HEK293 (cell line): ENCODE measurements around the gene IGFALS.

Source experiments
- CTCF ChIA-PET: fragments of 350-600 bp; formaldehyde crosslinking; extraction: SDS; loops from one replicate; lab custom pipeline; 2021; ENCODE audit warnings: antibody characterized with exemption; lab: Yijun Ruan, JAX
- POLR2A ChIA-PET: fragments of 300-600 bp; formaldehyde crosslinking; extraction: SDS; loops from one replicate; lab custom pipeline; 2020; ENCODE audit warnings: antibody characterized with exemption, inconsistent platforms; lab: Yijun Ruan, JAX
- H3K27ac ChIP-seq: fragments of 200-500 bp; sonication (Bioruptor generic); 2 replicates; pipeline ENCODE4 v1.5.1; 2014; ENCODE audit warnings: low read depth, low read length, control low read depth, inconsistent platforms; ENCODE audit errors: extremely low read depth
- H3K36me3 ChIP-seq, 2 experiments: fragments of 200-500 bp in 1 of 2; sonication (Bioruptor generic) in 1 of 2; 1 replicate in 1 of 2; 2 replicates in 1 of 2; pipeline ENCODE4 v1.5.1; 2014 to 2017; ENCODE audit warnings: inconsistent platforms in 2 of 2, low read length in 2 of 2; ENCODE audit not compliant: control insufficient read depth in 2 of 2, insufficient read depth in 1 of 2
- H3K4me1 ChIP-seq: fragments of 200-500 bp; sonication (Bioruptor generic); 2 replicates; pipeline ENCODE4 v1.5.1; 2014; ENCODE audit warnings: mild to moderate bottlenecking, low read length, inconsistent platforms; ENCODE audit not compliant: control insufficient read depth, insufficient read depth
- H3K4me3 ChIP-seq: 2 replicates; pipeline ENCODE4 v1.5.1; 2011; ENCODE audit warnings: low read depth, mild to moderate bottlenecking, control low read depth, low read length, moderate library complexity
- H3K9me3 ChIP-seq: fragments of 200-500 bp; sonication (Bioruptor generic); 2 replicates; pipeline ENCODE4 v1.5.1; 2014; ENCODE audit warnings: low read depth, low read length, inconsistent platforms; ENCODE audit not compliant: control insufficient read depth, insufficient read depth
- ELK4 ChIP-seq: IDR thresholded peaks from 2 replicates; pipeline ENCODE4 v1.6.1; 2011; ENCODE audit warnings: mild to moderate bottlenecking, low read depth, low read length, borderline replicate concordance
- HOXC10 ChIP-seq: sonication (generic); formaldehyde crosslinking; IDR thresholded peaks from 2 replicates; pipeline ENCODE4 v1.8.1; 2023; ENCODE audit warnings: mild to moderate bottlenecking, missing genetic modification reagents
- HOXD13 ChIP-seq: sonication (generic); formaldehyde crosslinking; IDR thresholded peaks from 2 replicates; pipeline ENCODE4 v1.8.0; 2022; ENCODE audit warnings: missing genetic modification reagents, borderline replicate concordance
- MYNN ChIP-seq: fragments of 450-650 bp; formaldehyde crosslinking; IDR thresholded peaks from 2 replicates; pipeline ENCODE4 v1.5.1; 2016; ENCODE audit warnings: missing biosample characterization, missing genetic modification characterization, borderline replicate concordance
- REPIN1 ChIP-seq: fragments of 450-650 bp; formaldehyde crosslinking; IDR thresholded peaks from 2 replicates; pipeline ENCODE4 v1.5.1; 2017; ENCODE audit warnings: missing biosample characterization, missing genetic modification characterization, low read depth
- SP2 ChIP-seq: fragments of 450-650 bp; formaldehyde crosslinking; IDR thresholded peaks from 2 replicates; pipeline ENCODE4 v1.5.1; 2016; ENCODE audit warnings: missing biosample characterization, missing genetic modification characterization
- ZFP3 ChIP-seq: fragments of 450-650 bp; formaldehyde crosslinking; IDR thresholded peaks from 2 replicates; pipeline ENCODE4 v1.5.1; 2016; ENCODE audit warnings: low read depth, missing biosample characterization, missing genetic modification characterization
- ZIC2 ChIP-seq: fragments of 450-650 bp; formaldehyde crosslinking; IDR thresholded peaks from 2 replicates; pipeline ENCODE4 v1.5.1; 2016; ENCODE audit warnings: missing biosample characterization, missing genetic modification characterization
- ZNF132 ChIP-seq: fragments of 450-650 bp; formaldehyde crosslinking; IDR thresholded peaks from 2 replicates; pipeline ENCODE4 v1.5.1; 2017; ENCODE audit warnings: missing biosample characterization, missing genetic modification characterization, borderline replicate concordance
- ZNF362 ChIP-seq: fragments of 450-650 bp; formaldehyde crosslinking; IDR thresholded peaks from 2 replicates; pipeline ENCODE4 v1.5.1; 2016; ENCODE audit warnings: missing biosample characterization, missing genetic modification characterization
- ZNF37A ChIP-seq: fragments of 450-650 bp; IDR thresholded peaks from 2 replicates; pipeline ENCODE4 v1.5.1; 2018; ENCODE audit warnings: missing biosample characterization, missing genetic modification characterization
- ZNF394 ChIP-seq: fragments of 450-650 bp; formaldehyde crosslinking; IDR thresholded peaks from 2 replicates; pipeline ENCODE4 v1.5.1; 2016; ENCODE audit warnings: missing biosample characterization, missing genetic modification characterization, mild to moderate bottlenecking, moderate library complexity, borderline replicate concordance
- ZNF501 ChIP-seq: fragments of 450-650 bp; formaldehyde crosslinking; IDR thresholded peaks from 2 replicates; pipeline ENCODE4 v1.5.1; 2016; ENCODE audit warnings: missing biosample characterization, missing genetic modification characterization
- ZNF529 ChIP-seq: fragments of 450-650 bp; formaldehyde crosslinking; IDR thresholded peaks from 2 replicates; pipeline ENCODE4 v1.5.1; 2017; ENCODE audit warnings: missing genetic modification characterization, missing biosample characterization; ENCODE audit not compliant: insufficient replicate concordance
- ZNF600 ChIP-seq: fragments of 450-650 bp; formaldehyde crosslinking; IDR thresholded peaks from 2 replicates; pipeline ENCODE4 v1.5.1; 2016; ENCODE audit warnings: missing biosample characterization, missing genetic modification characterization
- ZNF660 ChIP-seq: fragments of 450-650 bp; IDR thresholded peaks from 2 replicates; pipeline ENCODE4 v1.5.1; 2018; ENCODE audit warnings: missing biosample characterization, mild to moderate bottlenecking, missing genetic modification characterization
- ZNF76 ChIP-seq: fragments of 450-650 bp; formaldehyde crosslinking; IDR thresholded peaks from 2 replicates; pipeline ENCODE4; 2016; ENCODE audit warnings: low read depth, missing biosample characterization, missing genetic modification characterization, borderline replicate concordance
- ZNF768 ChIP-seq: fragments of 450-650 bp; formaldehyde crosslinking; IDR thresholded peaks from 2 replicates; pipeline ENCODE4 v1.5.1; 2018; ENCODE audit warnings: missing biosample characterization, mild to moderate bottlenecking, missing genetic modification characterization
- ZNF785 ChIP-seq: fragments of 450-650 bp; formaldehyde crosslinking; IDR thresholded peaks from 2 replicates; pipeline ENCODE4 v1.5.1; 2016; ENCODE audit warnings: missing biosample characterization, missing genetic modification characterization
- ZNF837 ChIP-seq: fragments of 450-650 bp; formaldehyde crosslinking; IDR thresholded peaks from 2 replicates; pipeline ENCODE4 v1.5.1; 2016; ENCODE audit warnings: missing biosample characterization, missing genetic modification characterization
- ZSCAN18 ChIP-seq: fragments of 450-650 bp; formaldehyde crosslinking; IDR thresholded peaks from 2 replicates; pipeline ENCODE4 v1.5.1; 2016; ENCODE audit warnings: missing biosample characterization, missing genetic modification characterization
- ZXDB ChIP-seq: fragments of 450-650 bp; formaldehyde crosslinking; IDR thresholded peaks from 2 replicates; pipeline ENCODE4 v1.5.1; 2016; ENCODE audit warnings: missing biosample characterization, missing genetic modification characterization
- TF ChIP-seq, protein P1 (sequence below): fragments of 450-650 bp; formaldehyde crosslinking; IDR thresholded peaks from 2 replicates; pipeline ENCODE4 v1.5.1; 2016; ENCODE audit warnings: missing biosample characterization, missing genetic modification characterization

Gene IGFALS

GRCh38 chr16:1785846-1786170 is 7.7 kb downstream of the IGFALS start:
- ChIA-PET POLR2A (no interaction called here), CTCF (no interaction called here)
- Histone ChIP-seq H3K4me3 (no peak overlapping the region), H3K27ac (no peak overlapping the region)
- no peak for TF ChIP-seq ZNF132
- peak; percentile 23; the same call in 1 of the 2 replicates for TF ChIP-seq ZNF600 (tag by site-specific recombination)
- TF ChIP-seq, all 188 proteins: peak for 1
- peaks cover 6% of the 10 kb centered on the region for H3K4me1 ChIP-seq
- H3K9me3 ChIP-seq, result no peaks in the 10 kb centered on the region
- H3K36me3 ChIP-seq, result peaks cover 12 to 58% of the 10 kb centered on the region in 2 experiments; a peak in 2 of 3 replicates

DNA sequence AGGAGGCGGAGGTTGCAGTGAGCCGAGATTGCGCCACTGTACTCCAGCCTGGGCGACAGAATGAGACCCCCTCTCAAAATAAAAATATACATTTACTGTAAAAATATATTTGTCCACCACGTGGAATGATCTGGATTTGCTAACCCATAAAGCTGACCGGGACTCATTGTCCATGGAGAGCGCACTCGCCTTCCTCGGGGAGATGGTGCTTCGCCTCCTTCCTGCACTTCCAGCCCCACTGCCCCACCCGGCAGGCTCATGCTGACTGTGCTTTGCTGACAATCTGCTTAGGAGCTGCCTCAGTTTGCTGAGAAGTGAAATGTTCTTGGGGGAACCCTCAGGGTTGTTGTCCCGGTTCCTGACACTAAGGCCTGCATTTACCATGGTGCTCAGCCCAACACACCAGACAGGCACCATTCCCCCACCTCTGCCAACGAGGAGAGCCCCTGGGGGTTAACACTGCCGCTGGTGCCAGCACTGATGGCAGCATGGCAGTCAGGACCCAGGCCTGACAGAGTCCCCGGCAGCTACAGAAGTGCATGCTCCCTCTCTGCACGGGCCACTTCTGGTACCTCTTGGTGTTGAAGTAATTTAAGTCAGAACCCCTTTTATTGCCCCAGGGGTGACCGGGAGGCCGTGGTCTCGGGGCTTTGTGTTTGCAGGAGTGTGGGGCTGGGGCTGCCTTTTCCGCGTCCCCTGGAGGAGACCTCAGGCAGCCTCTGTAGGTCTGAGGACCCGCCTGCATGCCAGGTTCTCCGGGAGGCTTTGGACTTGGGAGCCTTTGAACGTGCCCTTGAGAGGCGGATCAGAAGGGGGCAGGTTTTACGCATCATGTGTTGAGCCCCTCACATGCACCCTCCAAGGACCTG is 8.3 kb downstream of the IGFALS start:
- Histone ChIP-seq H3K27ac (no peak overlapping the region), H3K9me3 (no peaks in the 10 kb centered on the region), H3K4me3 (no peak overlapping the region), H3K36me3 (peaks cover 15 to 61% of the 10 kb centered on the region in 2 experiments; a peak in 2 of 3 replicates), H3K4me1 (peaks cover 6% of the 10 kb centered on the region)
- TF ChIP-seq HOXC10 (CRISPR knock-in tag) (no peak), ZNF768 (no peak), ZNF501 (tag by site-specific recombination) (no peak), ZNF394 (tag by site-specific recombination) (no peak), ZNF785 (tag by site-specific recombination) (no peak), MYNN (tag by site-specific recombination) (no peak), ZNF837 (tag by site-specific recombination) (no peak), ZNF529 (no peak), ZNF37A (tag by site-specific recombination) (no peak)
- POLR2A ChIA-PET, result no interaction called here
- CTCF ChIA-PET, result interaction anchor here (0.6 kb wide), 1 partner anchor 11 kb away, joined by 3 read pairs; no protein-coding TSS in a partner anchor

DNA sequence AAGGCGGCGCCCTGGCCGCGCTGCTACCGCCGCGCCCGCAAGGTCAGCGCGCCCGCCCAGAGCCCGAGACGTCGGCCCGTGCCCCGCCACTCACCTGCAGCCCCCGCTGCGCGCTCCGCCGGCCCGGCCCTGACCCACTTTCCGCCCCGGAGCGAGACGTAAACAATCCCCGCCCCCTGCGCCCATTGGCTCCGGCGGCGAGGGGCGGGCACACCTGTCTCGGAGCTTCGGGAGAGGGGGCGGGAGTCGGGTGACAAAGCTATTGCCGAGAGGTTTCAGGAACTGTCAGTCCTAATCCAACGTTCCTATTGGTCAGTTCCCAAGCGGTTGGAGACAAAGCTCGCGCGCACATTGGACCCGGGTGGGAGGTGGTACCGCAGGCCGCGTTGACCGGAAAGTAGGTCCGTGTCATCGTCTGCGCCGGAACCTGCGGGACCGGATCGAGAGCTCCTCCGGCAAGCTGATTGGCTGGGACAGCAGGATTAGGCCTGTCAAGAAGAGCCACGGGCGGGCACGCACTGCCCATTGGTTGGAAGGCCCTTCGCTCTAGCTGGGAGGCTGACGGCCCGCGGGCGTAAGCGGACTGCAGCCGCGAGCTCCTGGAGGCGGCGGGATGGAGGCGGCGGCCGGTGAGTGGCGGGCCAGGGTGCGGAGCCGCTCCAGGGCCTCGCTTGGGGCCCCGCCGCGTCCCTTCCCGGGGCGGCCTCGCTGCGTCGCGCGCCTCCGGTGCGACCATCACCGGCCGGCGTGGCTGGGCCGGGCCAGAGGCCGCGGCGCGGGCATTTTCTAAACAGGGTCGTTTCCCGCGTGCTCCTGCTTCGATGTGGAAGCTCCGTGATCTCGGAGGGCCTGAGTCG is 10.9 kb downstream of the IGFALS start, which contains the start of the genes NUBP2 and SPSB3:
Gene NUBP2 (plus strand): TSS at position 553 of the 857 bp plus-strand sequence. CDS start 61 bp downstream, at position 614.
Gene SPSB3 (minus strand): TSS at position 164 of the 857 bp plus-strand sequence. CDS start 1,088 bp downstream, outside the sequence.
- POLR2A ChIA-PET, result interaction anchor here (0.5 to 5.2 kb wide), 26 partner anchors 8 to 995 kb away, joined by 3 to 113 read pairs (median 4); partner anchors contain the start of genes CRAMP1, EME2, FAHD1 and HAGH
- peaks cover 15 to 63% of the 10 kb centered on the region in 2 experiments; a peak in 2 of 3 replicates for H3K36me3 ChIP-seq
- TF ChIP-seq HOXD13, result no peak
- 0 out of 2 replicates have a peak, but pooled peaks have one; percentile 5 for TF ChIP-seq ZIC2 (tag by site-specific recombination)
- TF ChIP-seq ZSCAN18 (tag by site-specific recombination), result no peak
- peak; percentile 99 for TF ChIP-seq SP2 (tag by site-specific recombination)
- TF ChIP-seq ZFP3 (tag by site-specific recombination), result no peak
- TF ChIP-seq, protein P1, sequence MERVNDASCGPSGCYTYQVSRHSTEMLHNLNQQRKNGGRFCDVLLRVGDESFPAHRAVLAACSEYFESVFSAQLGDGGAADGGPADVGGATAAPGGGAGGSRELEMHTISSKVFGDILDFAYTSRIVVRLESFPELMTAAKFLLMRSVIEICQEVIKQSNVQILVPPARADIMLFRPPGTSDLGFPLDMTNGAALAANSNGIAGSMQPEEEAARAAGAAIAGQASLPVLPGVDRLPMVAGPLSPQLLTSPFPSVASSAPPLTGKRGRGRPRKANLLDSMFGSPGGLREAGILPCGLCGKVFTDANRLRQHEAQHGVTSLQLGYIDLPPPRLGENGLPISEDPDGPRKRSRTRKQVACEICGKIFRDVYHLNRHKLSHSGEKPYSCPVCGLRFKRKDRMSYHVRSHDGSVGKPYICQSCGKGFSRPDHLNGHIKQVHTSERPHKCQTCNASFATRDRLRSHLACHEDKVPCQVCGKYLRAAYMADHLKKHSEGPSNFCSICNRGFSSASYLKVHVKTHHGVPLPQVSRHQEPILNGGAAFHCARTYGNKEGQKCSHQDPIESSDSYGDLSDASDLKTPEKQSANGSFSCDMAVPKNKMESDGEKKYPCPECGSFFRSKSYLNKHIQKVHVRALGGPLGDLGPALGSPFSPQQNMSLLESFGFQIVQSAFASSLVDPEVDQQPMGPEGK (tag by site-specific recombination), result peak; percentile 39
- TF ChIP-seq ZNF76 (tag by site-specific recombination), result peak; percentile 58; the same call in 1 of the 2 replicates
- no peak for TF ChIP-seq REPIN1
- peak; percentile 76; the same call in 1 of the 2 replicates for TF ChIP-seq ZNF660
- TF ChIP-seq ZXDB (tag by site-specific recombination), result peak; percentile 85
- TF ChIP-seq ZNF362, result no peak
- peak; percentile 21; the same call in 1 of the 2 replicates for TF ChIP-seq HOXC10 (CRISPR knock-in tag)
- peak; percentile 86 for TF ChIP-seq ELK4

More for the DNA sequence above, 10.9 kb downstream of the IGFALS start, which contains the start of the genes NUBP2 and SPSB3:
- CTCF ChIA-PET, result interaction anchor here (0.6 to 1.3 kb wide), 7 partner anchors 8 to 357 kb away, joined by 3 to 14 read pairs (median 3); partner anchors contain the start of gene MAPK8IP3
- H3K27ac ChIP-seq, result peak within 1 kb of the TSS; percentile 87
- H3K4me1 ChIP-seq, result peaks cover 6% of the 10 kb centered on the region
- H3K4me3 ChIP-seq, result peak within 1 kb of the TSS; percentile 90
- no peaks in the 10 kb centered on the region for H3K9me3 ChIP-seq
